SK-N-SH treated with all-trans-retinoic acid at 6 μM for 48 hours (cell line): Measurements from ENCODE around the gene DGUOK.

Source experiments
- BACH2 ChIP-seq: fragments of 250-450 bp; sonication (Bioruptor Pico); IDR thresholded peaks from 2 replicates; pipeline ENCODE4 v1.9.0; 2021; ENCODE audit warnings: mild to moderate bottlenecking, borderline replicate concordance
- CREB5 ChIP-seq: fragments of 250-450 bp; sonication (Bioruptor Pico); IDR thresholded peaks from 2 replicates; pipeline ENCODE4 v1.5.1; 2020; ENCODE audit warnings: low read depth, mild to moderate bottlenecking, moderate library complexity
- CSRNP3 ChIP-seq: fragments of 250-450 bp; sonication (Bioruptor Pico); IDR thresholded peaks from 2 replicates; pipeline ENCODE4 v1.5.1; 2021; ENCODE audit warnings: mild to moderate bottlenecking, moderate library complexity
- ESRRG ChIP-seq: fragments of 250-450 bp; sonication (Bioruptor Pico); IDR thresholded peaks from 2 replicates; pipeline ENCODE4 v1.6.1; 2021; ENCODE audit warnings: mild to moderate bottlenecking
- GLIS3 ChIP-seq: fragments of 250-450 bp; sonication (Bioruptor Pico); IDR thresholded peaks from 2 replicates; pipeline ENCODE4 v1.5.0; 2020; ENCODE audit warnings: mild to moderate bottlenecking, moderate library complexity
- ISL1 ChIP-seq: fragments of 250-450 bp; sonication (Bioruptor Pico); IDR thresholded peaks from 2 replicates; pipeline ENCODE4 v2.1.2; 2022; ENCODE audit warnings: mild to moderate bottlenecking, moderate library complexity
- PATZ1 ChIP-seq: fragments of 250-450 bp; sonication (Bioruptor Pico); IDR thresholded peaks from 2 replicates; pipeline ENCODE4 v1.8.0; 2020; ENCODE audit warnings: mild to moderate bottlenecking, moderate library complexity, borderline replicate concordance
- PPARA ChIP-seq: fragments of 250-450 bp; sonication (Bioruptor Pico); IDR thresholded peaks from 2 replicates; pipeline ENCODE4 v1.5.0; 2020; ENCODE audit warnings: mild to moderate bottlenecking, borderline replicate concordance
- SNAI2 ChIP-seq: fragments of 250-450 bp; sonication (Bioruptor Pico); IDR thresholded peaks from 2 replicates; pipeline ENCODE4 v1.5.0; 2020; ENCODE audit warnings: mild to moderate bottlenecking, moderate library complexity
- TCF4 ChIP-seq: fragments of 250-450 bp; sonication (Bioruptor Pico); IDR thresholded peaks from 2 replicates; pipeline ENCODE4 v1.8.0; 2021; ENCODE audit warnings: mild to moderate bottlenecking, moderate library complexity, borderline replicate concordance
- TOX ChIP-seq: fragments of 250-450 bp; sonication (Bioruptor Pico); IDR thresholded peaks from 2 replicates; pipeline ENCODE4 v1.8.0; 2021; ENCODE audit warnings: mild to moderate bottlenecking, moderate library complexity, borderline replicate concordance
- ZFP3 ChIP-seq: fragments of 250-450 bp; sonication (Bioruptor Pico); IDR thresholded peaks from 2 replicates; pipeline ENCODE4 v1.5.0; 2020; ENCODE audit warnings: mild to moderate bottlenecking, moderate library complexity
- ZFP30 ChIP-seq: fragments of 450-650 bp; formaldehyde crosslinking; IDR thresholded peaks from 2 replicates; pipeline ENCODE4 v1.5.0; 2022; ENCODE audit warnings: mild to moderate bottlenecking, moderate library complexity
- ZNF8 ChIP-seq: fragments of 450-650 bp; formaldehyde crosslinking; IDR thresholded peaks from 2 replicates; pipeline ENCODE4 v1.5.0; 2020; ENCODE audit warnings: mild to moderate bottlenecking, moderate library complexity

GRCh38 chr2:73937103-73937885 is 10.6 kb downstream of the DGUOK start:
- TF ChIP-seq BACH2 (no peak), ZNF8 (CRISPR knock-in tag) (no peak), ZFP3 (CRISPR knock-in tag) (no peak), PATZ1 (CRISPR knock-in tag) (no peak), PPARA (CRISPR knock-in tag) (no peak), ISL1 (no peak), GLIS3 (CRISPR knock-in tag) (no peak), ZFP30 (CRISPR knock-in tag) (no peak), TCF4 (CRISPR knock-in tag) (no peak), TOX (CRISPR knock-in tag) (no peak), ESRRG (CRISPR knock-in tag) (no peak), SNAI2 (no peak), CSRNP3 (CRISPR knock-in tag) (no peak), CREB5 (no peak)
